ENCODE data around the gene KCNH5. TPM values are rescaled to one million over a fixed set of nuclear protein-coding genes. Genes with fewer than 3 reads are reported as not detected.

KCNH5 gene
- total RNA-seq, 2 donors from 2014 or later: not detected

- no peak for DNase-seq (ENCODE audit: low spot score)
- TF ChIP-seq, protein P1, sequence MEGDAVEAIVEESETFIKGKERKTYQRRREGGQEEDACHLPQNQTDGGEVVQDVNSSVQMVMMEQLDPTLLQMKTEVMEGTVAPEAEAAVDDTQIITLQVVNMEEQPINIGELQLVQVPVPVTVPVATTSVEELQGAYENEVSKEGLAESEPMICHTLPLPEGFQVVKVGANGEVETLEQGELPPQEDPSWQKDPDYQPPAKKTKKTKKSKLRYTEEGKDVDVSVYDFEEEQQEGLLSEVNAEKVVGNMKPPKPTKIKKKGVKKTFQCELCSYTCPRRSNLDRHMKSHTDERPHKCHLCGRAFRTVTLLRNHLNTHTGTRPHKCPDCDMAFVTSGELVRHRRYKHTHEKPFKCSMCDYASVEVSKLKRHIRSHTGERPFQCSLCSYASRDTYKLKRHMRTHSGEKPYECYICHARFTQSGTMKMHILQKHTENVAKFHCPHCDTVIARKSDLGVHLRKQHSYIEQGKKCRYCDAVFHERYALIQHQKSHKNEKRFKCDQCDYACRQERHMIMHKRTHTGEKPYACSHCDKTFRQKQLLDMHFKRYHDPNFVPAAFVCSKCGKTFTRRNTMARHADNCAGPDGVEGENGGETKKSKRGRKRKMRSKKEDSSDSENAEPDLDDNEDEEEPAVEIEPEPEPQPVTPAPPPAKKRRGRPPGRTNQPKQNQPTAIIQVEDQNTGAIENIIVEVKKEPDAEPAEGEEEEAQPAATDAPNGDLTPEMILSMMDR (IDR thresholded peaks at IDR 0.05): no peak
- Histone ChIP-seq H3K4me1 (ENCODE audit: control insufficient read depth in 1 of 2, low read depth in 2 of 2) (no peaks in the 10 kb centered on the region), H3K27ac (no peak overlapping the region), H3K36me3 (no peaks in the 10 kb centered on the region), H3K9me3 (no peaks in the 10 kb centered on the region), H3K27me3 (replicated peaks; ENCODE audit: insufficient read depth) (no peaks in the 10 kb centered on the region), H3K4me3 (no peak overlapping the region)
- ATAC-seq (ENCODE audit: insufficient number of reproducible peaks, low FRiP score, low read depth): no peak
Measured at GRCh38 chr14:63055631-63056030, 10.4 kb upstream of the KCNH5 start.

GRCh38 chr14:63051992-63052391, 6.7 kb upstream of the KCNH5 start:
- TF ChIP-seq, protein P1 (IDR thresholded peaks at IDR 0.05): no peak
- DNase-seq (ENCODE audit: low spot score): no peak
- no peak for ATAC-seq (ENCODE audit: insufficient number of reproducible peaks, low FRiP score, low read depth)

DNA sequence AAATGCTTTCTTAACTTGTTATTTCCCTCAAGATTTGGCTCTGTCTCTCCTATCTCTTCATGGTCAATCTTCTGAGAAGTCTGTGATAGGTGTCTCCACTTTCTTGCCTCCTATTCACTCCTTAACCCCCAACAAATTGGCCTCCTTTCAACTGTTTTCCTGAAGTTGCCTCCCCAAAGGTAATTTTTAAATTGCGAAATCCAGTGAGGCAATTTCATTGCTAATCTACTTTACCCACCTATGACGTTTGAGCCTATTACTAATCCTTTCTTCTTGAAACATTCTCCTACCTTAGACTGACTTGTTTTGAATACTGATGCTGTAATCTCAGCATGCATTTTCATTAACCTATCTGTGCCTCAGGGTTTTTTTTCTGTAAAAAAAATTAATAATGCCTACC, 6.0 kb upstream of the KCNH5 start:
- Histone ChIP-seq H3K36me3 (no peaks in the 10 kb centered on the region), H3K27me3 (replicated peaks; ENCODE audit: insufficient read depth) (no peaks in the 10 kb centered on the region), H3K4me1 (ENCODE audit: control insufficient read depth in 1 of 2, low read depth in 2 of 2) (peaks cover 0 to under 1% of the 10 kb centered on the region in 2 donors), H3K4me3 (no peak overlapping the region), H3K27ac (no peak overlapping the region), H3K9me3 (no peaks in the 10 kb centered on the region)
- TF ChIP-seq, protein P1 (IDR thresholded peaks at IDR 0.05): no peak
- DNase-seq (ENCODE audit: low spot score): no peak
- ATAC-seq (ENCODE audit: insufficient number of reproducible peaks, low FRiP score, low read depth): no peak

More at GRCh38 chr14:63051992-63052391, 6.7 kb upstream of the KCNH5 start:
- Histone ChIP-seq H3K27me3 (replicated peaks; ENCODE audit: insufficient read depth) (no peaks in the 10 kb centered on the region), H3K36me3 (no peaks in the 10 kb centered on the region), H3K4me3 (no peak overlapping the region), H3K27ac (no peak overlapping the region), H3K9me3 (no peaks in the 10 kb centered on the region), H3K4me1 (ENCODE audit: control insufficient read depth in 1 of 2, low read depth in 2 of 2) (no peaks in the 10 kb centered on the region)

DNA sequence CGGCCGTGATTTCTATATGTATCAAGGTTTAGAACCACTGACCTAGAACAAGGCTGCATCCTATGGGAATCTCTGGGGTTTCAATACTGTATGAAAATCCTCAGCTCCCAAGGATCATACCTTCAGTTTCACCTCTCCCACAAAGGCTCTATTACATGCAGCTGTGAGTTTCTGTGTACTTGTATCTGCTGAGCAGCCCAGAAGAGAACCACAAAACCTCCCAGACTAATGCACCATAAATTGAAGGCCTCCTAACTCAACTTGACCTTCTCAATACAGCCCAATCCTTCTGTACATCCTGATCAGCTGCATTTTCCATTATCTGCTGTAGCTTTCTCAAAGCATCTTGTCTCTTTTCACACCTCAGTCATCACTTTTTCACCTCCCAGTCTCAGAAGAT, 5.4 kb upstream of the KCNH5 start:
- Histone ChIP-seq H3K4me1 (ENCODE audit: control insufficient read depth in 1 of 2, low read depth in 2 of 2) (peaks cover 4 to 6% of the 10 kb centered on the region in 2 donors), H3K4me3 (no peak overlapping the region), H3K36me3 (no peaks in the 10 kb centered on the region), H3K27me3 (replicated peaks; ENCODE audit: insufficient read depth) (no peaks in the 10 kb centered on the region), H3K9me3 (no peaks in the 10 kb centered on the region), H3K27ac (no peak overlapping the region)
- no peak for ATAC-seq (ENCODE audit: insufficient number of reproducible peaks, low FRiP score, low read depth)
- no peak for DNase-seq (ENCODE audit: low spot score)
- TF ChIP-seq, protein P1 (IDR thresholded peaks at IDR 0.05): no peak

DNA sequence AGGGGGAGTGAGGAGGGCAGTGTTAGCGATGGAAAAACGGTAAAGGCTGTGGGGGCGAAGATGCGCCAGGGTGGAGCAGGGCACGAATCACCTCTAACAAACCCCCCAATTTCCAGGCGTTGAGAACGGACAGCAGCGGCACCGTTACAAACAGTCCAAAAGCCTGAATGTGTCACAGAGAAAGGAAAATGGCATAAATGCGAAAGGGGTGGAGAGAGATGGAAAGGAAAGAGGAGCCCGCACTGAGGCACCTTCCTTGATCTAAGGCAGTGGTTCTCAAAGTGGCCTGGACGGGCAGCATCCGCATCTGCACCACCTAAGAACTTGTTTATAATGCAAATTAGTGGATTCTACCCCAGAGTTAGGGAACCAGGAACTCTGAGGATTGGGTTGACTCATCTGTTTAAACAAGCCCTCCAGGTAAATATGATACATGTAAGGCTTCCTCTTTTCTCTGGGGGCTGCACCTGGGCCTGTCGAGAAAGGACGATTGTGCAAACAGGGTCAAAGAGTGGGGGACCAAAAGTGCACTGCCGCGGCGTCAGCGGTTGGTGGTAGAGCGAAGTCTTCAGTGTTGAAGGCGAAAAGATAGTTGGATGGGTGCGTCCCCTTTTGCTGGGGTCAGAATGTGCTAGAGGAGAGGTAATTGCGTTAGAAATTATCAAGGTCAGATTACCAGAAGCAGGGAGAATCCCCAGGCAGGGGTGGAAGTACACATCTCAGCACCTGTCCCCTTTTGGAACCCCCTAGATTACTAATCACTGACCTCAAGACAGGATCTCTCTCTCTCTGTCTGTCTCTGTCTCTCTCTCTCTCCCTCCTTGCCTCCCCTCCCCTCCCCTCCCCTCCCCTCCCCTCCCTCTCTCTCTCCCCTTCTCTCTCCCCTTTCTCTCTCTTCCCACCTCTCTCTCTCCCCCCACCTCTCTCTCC, 1.3 kb upstream of the KCNH5 start:
- no peak overlapping the region for H3K4me3 ChIP-seq
- no peaks in the 10 kb centered on the region for H3K27me3 ChIP-seq (replicated peaks; ENCODE audit: insufficient read depth)
- TF ChIP-seq, protein P1 (IDR thresholded peaks at IDR 0.05): no peak
- peaks cover 6 to 14% of the 10 kb centered on the region in 2 donors for H3K4me1 ChIP-seq (ENCODE audit: control insufficient read depth in 1 of 2, low read depth in 2 of 2)
- no peaks in the 10 kb centered on the region for H3K36me3 ChIP-seq
- no peaks in the 10 kb centered on the region for H3K9me3 ChIP-seq
- DNase-seq (ENCODE audit: low spot score): no peak
- H3K27ac ChIP-seq: no peak overlapping the region
- ATAC-seq (ENCODE audit: insufficient number of reproducible peaks, low FRiP score, low read depth): no peak

All from thoracic aorta (tissue), 2 donors.